GM12864 (cell line): ENCODE measurements around the gene HNRNPAB.

ENCODE experiments used
- DNase-seq: peaks from one replicate; pipeline ENCODE4 v3.0.0-alpha.2; 2011; ENCODE audit warnings: low read depth
- H3K4me3 ChIP-seq: 2 replicates; pipeline ENCODE4 v1.5.1; 2011; ENCODE audit warnings: mild to moderate bottlenecking, low read depth, low read length, control low read depth
- TF ChIP-seq, protein P1 (sequence below): IDR thresholded peaks from 2 replicates; pipeline ENCODE4 v1.5.1; 2011; ENCODE audit warnings: low read depth, mild to moderate bottlenecking, moderate library complexity, low read length, control low read depth, inconsistent platforms; ENCODE audit errors: missing control alignments

Gene HNRNPAB

DNA sequence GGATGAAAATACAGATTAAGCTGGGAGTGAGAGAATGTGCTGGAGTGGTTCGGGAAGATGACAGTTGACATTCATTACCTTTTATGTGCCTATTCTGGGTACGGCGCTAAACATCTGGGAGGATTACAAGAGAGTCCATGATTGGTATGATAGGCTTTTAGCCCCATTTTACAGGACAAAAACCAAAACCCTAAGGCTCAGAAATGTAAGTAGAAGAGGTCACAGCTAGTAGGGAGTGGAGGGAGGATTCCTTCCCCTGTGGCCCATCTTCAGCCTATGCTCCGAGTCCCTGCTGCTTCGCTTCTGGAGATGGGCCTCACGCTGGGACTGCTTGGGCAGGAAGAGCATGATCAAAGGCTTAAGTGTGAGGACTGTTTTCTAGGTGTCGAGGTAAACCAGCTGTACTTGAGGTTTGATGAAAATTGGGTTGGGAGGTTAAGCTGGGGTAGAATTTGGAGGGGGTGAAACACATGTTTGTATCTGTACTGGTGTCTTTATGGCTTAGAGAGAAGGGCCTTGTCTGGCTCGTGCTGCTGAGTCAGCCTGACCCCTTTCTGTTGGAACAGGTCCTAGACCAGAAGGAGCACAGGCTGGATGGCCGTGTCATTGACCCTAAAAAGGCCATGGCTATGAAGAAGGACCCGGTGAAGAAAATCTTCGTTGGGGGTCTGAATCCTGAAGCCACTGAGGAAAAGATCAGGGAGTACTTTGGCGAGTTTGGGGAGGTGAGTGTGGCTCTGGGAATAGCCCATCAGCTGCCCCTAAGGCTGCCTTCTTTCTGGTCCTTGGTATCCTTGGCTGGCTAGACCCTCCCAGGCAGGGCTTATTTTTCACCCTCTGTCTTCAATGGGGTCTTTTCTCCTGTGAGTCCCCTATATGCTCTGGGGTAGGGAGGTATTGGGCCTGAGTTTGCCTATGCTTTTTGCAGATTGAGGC is 2.1 kb downstream of the HNRNPAB start:
- H3K4me3 ChIP-seq, result peak overlapping the region; percentile 86
- TF ChIP-seq, protein P1, sequence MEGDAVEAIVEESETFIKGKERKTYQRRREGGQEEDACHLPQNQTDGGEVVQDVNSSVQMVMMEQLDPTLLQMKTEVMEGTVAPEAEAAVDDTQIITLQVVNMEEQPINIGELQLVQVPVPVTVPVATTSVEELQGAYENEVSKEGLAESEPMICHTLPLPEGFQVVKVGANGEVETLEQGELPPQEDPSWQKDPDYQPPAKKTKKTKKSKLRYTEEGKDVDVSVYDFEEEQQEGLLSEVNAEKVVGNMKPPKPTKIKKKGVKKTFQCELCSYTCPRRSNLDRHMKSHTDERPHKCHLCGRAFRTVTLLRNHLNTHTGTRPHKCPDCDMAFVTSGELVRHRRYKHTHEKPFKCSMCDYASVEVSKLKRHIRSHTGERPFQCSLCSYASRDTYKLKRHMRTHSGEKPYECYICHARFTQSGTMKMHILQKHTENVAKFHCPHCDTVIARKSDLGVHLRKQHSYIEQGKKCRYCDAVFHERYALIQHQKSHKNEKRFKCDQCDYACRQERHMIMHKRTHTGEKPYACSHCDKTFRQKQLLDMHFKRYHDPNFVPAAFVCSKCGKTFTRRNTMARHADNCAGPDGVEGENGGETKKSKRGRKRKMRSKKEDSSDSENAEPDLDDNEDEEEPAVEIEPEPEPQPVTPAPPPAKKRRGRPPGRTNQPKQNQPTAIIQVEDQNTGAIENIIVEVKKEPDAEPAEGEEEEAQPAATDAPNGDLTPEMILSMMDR, result no peak
- no peak for DNase-seq

DNA sequence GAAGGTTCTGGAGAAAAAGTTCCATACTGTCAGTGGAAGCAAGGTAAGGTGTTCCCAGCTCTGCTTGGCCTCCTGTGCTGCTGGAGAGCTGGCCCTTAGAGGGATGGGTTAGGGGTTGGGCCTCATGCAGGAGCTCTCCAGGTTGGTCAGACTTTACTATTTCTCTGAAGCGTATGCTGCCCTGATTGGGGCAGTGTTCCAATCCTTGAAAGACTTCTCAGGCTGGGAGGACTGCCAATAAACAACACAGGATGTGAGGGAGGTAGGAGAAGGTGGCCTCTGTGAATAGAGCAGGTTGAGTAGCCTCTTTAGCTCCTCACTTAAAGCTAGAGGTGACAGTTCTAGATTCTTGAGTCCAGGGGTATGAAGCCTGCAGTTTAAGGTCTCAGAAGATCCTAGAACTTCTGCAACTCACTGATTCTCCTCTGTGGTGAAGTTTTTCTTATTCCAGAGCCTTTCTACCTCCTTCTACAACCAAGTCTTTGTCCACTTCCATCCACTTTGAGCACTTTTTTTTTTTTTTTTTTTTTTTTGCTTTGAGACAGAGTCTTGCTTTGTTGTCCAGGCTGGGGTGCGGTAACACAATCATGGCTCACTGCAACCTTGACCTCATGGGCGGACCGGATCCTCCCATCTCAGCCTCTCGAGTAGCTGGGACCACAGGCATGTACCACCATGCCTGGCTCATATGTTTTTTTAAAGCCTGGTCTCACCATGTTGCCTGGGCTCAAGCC is 3.0 kb downstream of the HNRNPAB start:
- no peak overlapping the region; the same call in 1 of the 2 replicates for H3K4me3 ChIP-seq
- no peak for DNase-seq
- TF ChIP-seq, protein P1, result no peak

DNA sequence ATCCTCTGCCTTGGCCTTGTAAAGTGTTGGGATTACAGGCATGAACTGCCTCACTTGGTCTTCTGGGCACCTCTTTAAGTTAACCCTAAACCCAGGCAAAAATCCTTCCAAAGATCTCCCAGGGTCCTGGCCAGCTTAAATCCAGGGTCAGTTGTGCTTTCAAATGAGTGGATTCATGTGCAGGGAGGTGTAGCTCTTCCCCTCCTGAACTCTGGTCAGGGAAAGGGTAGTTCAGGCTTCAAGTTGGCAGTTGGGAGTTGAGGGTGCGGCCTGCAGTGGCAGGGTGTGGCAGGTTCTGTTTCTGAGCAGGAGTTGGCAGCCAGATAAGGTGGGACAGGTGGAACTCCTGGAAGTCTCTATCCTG is 3.6 kb downstream of the HNRNPAB start:
- no peak overlapping the region for H3K4me3 ChIP-seq
- no peak for DNase-seq
- TF ChIP-seq, protein P1, result no peak

DNA sequence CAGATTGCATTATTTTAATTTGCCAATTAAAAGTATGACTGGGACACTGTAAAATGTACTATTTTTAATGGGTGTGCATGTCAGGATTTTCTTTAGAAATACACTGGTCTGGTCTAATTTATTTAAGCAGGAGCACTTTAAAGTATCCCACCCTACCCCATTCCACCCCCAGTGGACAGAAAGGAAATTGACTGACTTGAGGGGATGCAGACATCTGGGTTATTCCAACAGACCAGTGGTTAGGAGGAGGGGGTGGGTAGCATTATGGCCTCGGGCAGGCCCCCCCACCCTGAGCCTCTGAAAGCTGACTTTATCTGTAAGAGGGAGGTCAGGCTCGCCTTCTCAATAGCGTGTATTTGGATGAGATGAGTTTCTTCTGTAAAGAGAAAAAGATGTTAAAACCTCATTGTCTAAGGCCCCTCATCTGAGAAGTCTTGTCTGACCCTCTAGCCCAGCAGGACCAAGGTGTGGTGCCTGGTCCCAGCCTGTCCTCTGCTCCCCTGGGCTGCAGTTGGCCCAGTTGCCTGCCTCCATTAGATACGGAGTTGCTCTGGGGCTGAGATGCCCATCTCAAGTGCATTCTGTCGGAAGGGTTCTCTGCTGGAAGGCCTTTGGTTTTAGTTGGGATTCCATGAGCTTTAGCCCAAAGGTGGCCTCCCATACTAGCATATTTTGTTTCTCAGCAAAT is 4.4 kb downstream of the HNRNPAB start:
- TF ChIP-seq, protein P1, result peak; percentile 23
- no peak for DNase-seq
- H3K4me3 ChIP-seq, result no peak overlapping the region

DNA sequence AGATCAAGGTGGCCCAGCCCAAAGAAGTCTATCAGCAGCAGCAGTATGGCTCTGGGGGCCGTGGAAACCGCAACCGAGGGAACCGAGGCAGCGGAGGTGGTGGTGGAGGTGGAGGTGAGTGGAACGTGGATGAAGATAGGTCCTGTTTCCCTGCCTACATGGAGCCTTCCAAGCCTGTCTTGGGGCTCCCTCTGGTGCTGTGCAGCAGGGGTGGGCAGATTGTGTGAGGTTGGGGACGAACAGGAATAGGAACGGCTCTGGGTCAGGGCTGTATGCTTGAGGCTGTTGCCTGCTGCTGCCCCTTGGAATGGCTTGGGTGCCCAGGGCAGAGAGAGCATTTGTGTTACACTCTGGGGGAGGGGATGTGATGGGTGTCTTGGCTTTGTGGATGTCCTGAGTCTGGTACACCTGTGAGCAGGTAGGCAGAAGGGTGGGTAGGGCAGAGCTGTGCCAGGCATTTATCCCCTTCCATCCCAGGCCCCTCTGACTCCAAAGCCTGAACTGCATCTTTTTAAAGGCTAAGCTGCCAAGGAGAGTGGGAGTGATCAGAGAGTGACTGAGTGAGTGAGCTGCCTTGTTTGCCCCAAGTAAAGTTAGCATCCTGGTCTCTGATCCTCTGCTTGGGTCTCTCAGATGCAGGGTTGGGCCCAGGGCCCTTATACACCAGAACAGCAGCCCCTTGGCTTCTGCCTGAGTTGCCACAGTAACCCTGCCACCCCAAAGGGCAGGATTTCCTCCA is 5.2 kb downstream of the HNRNPAB start:
- H3K4me3 ChIP-seq, result no peak overlapping the region
- no peak for DNase-seq
- TF ChIP-seq, protein P1, result no peak

DNA sequence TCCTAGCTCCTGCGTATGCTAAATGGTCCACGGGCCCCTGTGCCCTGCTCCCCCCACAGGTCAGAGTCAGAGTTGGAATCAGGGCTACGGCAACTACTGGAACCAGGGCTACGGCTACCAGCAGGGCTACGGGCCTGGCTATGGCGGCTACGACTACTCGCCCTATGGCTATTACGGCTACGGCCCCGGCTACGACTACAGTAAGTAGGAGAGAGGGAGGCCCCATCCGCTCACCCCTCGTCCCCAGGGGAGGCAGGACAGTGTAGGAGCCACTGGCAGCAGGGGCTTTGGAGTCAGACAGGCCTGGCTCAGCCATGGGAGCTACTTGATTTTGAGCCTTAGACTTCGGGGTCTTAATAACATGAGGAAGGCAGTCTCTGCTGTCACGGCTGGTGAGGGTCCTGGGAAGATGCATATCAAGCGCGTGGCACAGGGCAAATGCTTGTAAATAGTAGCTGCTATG is 5.8 kb downstream of the HNRNPAB start:
- H3K4me3 ChIP-seq, result no peak overlapping the region
- no peak for DNase-seq
- TF ChIP-seq, protein P1, result no peak
